Glutamatergic neuron (in vitro differentiated cells): ENCODE results near the gene KIRREL3. TPM values are rescaled to one million over a fixed set of nuclear protein-coding genes. Genes with fewer than 3 reads are reported as not detected.

ENCODE experiments used
- DNase-seq: peaks from one replicate; pipeline ENCODE4 v3.0.0; 2022
- H3K27ac Mint-ChIP-seq: one replicate; pipeline ENCODE4 v1.8.0; 2020; ENCODE audit warnings: mild to moderate bottlenecking, mixed read lengths, inconsistent platforms; ENCODE audit not compliant: unreplicated experiment
- H3K27me3 Mint-ChIP-seq: one replicate; pipeline ENCODE4 v1.8.0; 2020; ENCODE audit warnings: mild to moderate bottlenecking, moderate library complexity, mixed read lengths, inconsistent platforms; ENCODE audit not compliant: unreplicated experiment
- H3K36me3 Mint-ChIP-seq: one replicate; pipeline ENCODE4 v1.8.0; 2020; ENCODE audit warnings: mild to moderate bottlenecking, mixed read lengths, inconsistent platforms; ENCODE audit not compliant: unreplicated experiment
- H3K4me1 Mint-ChIP-seq: one replicate; pipeline ENCODE4 v1.8.0; 2020; ENCODE audit warnings: mild to moderate bottlenecking, low read depth, mixed read lengths, inconsistent platforms; ENCODE audit not compliant: unreplicated experiment
- H3K4me3 Mint-ChIP-seq: one replicate; pipeline ENCODE4 v1.8.0; 2020; ENCODE audit warnings: mild to moderate bottlenecking, mixed read lengths, inconsistent platforms; ENCODE audit not compliant: unreplicated experiment
- H3K9me3 Mint-ChIP-seq: one replicate; pipeline ENCODE4 v1.8.0; 2020; ENCODE audit warnings: mild to moderate bottlenecking, moderate library complexity, mixed read lengths, inconsistent platforms; ENCODE audit not compliant: unreplicated experiment
- CTCF ChIP-seq: fragments of 200-600 bp; sonication (generic); IDR thresholded peaks from one replicate; pipeline ENCODE4 v1.5.0; 2021; ENCODE audit not compliant: partially characterized antibody, unreplicated experiment
- total RNA-seq: library from RNA; stranded (reverse); fragmentation: NEBNext Ultra II Directional; extraction: Animal tissue kit (Norgen Biotek cat#: 25700); gene quantifications from one replicate; pipeline ENCODE4 v1.2.1, GENCODE V29; 2021; ENCODE audit not compliant: unreplicated experiment

KIRREL3 gene
- total RNA-seq, 1 donor from 2014 or later, result 25.3 TPM

GRCh38 chr11:126415128-126415527, 585.4 kb downstream of the KIRREL3 start:
- H3K36me3 Mint-ChIP-seq, result no peaks in the 10 kb centered on the region
- H3K4me1 Mint-ChIP-seq, result peaks cover 15% of the 10 kb centered on the region
- H3K9me3 Mint-ChIP-seq, result no peaks in the 10 kb centered on the region
- DNase-seq, result no peak
- TF ChIP-seq CTCF, result no peak
- H3K27ac Mint-ChIP-seq, result no peak overlapping the region
- no peak overlapping the region for H3K4me3 Mint-ChIP-seq
- H3K27me3 Mint-ChIP-seq, result peaks cover 2% of the 10 kb centered on the region

- Mint-ChIP-seq H3K27ac (no peak overlapping the region), H3K4me1 (peaks cover 11% of the 10 kb centered on the region), H3K9me3 (no peaks in the 10 kb centered on the region), H3K36me3 (no peaks in the 10 kb centered on the region), H3K4me3 (no peak overlapping the region), H3K27me3 (peaks cover 2% of the 10 kb centered on the region)
- TF ChIP-seq CTCF, result no peak
- DNase-seq, result no peak
Measured at GRCh38 chr11:126414615-126415014, 586.0 kb downstream of the KIRREL3 start.

GRCh38 chr11:126413843-126414405, 586.6 kb downstream of the KIRREL3 start:
- Mint-ChIP-seq H3K9me3 (no peaks in the 10 kb centered on the region), H3K4me1 (peaks cover 11% of the 10 kb centered on the region), H3K27ac (no peak overlapping the region), H3K27me3 (peaks cover 2% of the 10 kb centered on the region), H3K4me3 (no peak overlapping the region), H3K36me3 (no peaks in the 10 kb centered on the region)
- TF ChIP-seq CTCF, result no peak
- DNase-seq, result no peak

GRCh38 chr11:126413426-126413825, 587.1 kb downstream of the KIRREL3 start:
- no peaks in the 10 kb centered on the region for H3K9me3 Mint-ChIP-seq
- no peak overlapping the region for H3K27ac Mint-ChIP-seq
- H3K27me3 Mint-ChIP-seq, result peaks cover 2% of the 10 kb centered on the region
- H3K4me1 Mint-ChIP-seq, result peaks cover 11% of the 10 kb centered on the region
- DNase-seq, result no peak
- no peaks in the 10 kb centered on the region for H3K36me3 Mint-ChIP-seq
- no peak overlapping the region for H3K4me3 Mint-ChIP-seq
- TF ChIP-seq CTCF, result no peak

GRCh38 chr11:126411971-126412381, 588.6 kb downstream of the KIRREL3 start:
- peak; percentile 16 for TF ChIP-seq CTCF
- peaks cover 5% of the 10 kb centered on the region for H3K27me3 Mint-ChIP-seq
- no peaks in the 10 kb centered on the region for H3K9me3 Mint-ChIP-seq

More at GRCh38 chr11:126411971-126412381, 588.6 kb downstream of the KIRREL3 start:
- Mint-ChIP-seq H3K27ac (no peak overlapping the region), H3K4me3 (no peak overlapping the region), H3K4me1 (peaks cover 13% of the 10 kb centered on the region), H3K36me3 (no peaks in the 10 kb centered on the region)
- DNase-seq, result no peak
